ENCODE results near the gene FBLN2.
"Not testable (repeated sequence)": the region's sequence is repeated elsewhere in the genome, so short reads cannot be mapped to it uniquely, and the experiment has no call there.

FBLN2 gene

DNA sequence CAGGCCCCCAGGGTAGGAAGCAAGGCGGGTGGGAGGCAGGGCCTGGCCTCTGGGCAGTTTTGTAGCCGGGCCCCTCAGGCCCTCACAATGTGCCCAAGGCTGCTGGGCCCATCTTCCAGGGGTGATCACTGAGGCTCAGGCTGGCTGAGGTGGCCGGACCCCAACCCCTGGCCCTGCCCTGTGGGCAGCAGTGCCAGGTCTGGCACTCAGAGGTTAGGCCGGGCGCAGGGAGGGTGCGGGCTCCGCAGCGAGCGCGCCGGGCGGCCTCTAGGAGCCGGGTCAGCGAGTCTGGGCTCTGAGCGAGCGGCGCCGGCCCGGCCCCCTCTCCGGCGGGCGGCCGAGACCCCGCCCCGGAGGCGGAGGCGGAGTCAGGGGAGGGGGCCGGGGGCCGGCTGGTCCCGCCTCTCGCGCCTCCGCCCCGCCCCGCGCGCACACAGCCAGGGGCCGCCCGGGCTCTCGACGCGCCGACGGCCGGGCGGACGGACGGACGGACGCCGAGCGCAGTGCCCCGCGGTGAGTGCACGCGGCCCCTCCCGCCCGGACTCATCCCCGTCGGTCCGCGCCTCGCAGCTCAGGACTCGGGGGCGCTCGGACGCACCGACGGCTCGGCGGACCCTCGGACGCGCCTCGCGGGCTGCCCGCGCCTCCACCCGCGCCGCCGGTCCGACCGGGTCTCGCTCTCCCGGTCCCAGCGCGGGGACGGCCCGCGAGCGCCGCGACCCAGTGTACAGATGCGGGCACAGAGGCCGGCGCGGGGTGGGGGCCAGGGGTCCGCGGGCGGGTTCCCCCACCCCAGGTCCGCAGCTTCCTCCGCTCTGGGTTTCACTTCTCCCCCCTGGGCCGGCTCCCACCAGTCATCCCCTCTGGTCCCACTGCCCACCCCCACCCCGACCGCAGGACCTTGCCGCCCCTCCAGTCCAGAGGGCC, at the start of gene FBLN2:
TSS of gene FBLN2 (plus strand) at position 430 of the 927 bp plus-strand sequence. CDS start 21,231 bp downstream, outside the sequence.
- DNase-seq (ENCODE audit: low read depth in 1 of 2, low spot score in 1 of 2) = peak in 1 of 2 donors; percentile 18

DNA sequence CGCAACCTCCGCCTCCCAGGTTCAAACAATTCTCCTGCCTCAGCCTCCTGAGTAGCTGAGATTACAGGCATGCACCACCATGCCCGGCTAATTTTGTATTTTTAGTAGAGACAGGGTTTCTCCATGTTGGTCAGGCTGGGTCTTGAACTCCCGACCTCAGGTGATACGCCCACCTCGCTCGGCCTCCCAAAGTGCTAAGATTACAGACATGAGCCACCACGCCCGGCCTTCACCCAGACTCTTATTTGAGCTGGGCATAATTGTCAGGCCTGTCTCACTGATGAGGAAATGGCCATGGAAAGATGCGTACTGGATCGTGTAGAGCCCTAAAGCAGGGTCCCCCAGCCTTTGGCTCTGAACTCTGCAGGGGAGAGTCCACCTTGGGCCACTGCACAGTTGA, 49.7 kb upstream of the FBLN2 start:
- DNase-seq (ENCODE audit: low read depth in 1 of 2, low spot score in 1 of 2) = not testable (repeated sequence)

DNA sequence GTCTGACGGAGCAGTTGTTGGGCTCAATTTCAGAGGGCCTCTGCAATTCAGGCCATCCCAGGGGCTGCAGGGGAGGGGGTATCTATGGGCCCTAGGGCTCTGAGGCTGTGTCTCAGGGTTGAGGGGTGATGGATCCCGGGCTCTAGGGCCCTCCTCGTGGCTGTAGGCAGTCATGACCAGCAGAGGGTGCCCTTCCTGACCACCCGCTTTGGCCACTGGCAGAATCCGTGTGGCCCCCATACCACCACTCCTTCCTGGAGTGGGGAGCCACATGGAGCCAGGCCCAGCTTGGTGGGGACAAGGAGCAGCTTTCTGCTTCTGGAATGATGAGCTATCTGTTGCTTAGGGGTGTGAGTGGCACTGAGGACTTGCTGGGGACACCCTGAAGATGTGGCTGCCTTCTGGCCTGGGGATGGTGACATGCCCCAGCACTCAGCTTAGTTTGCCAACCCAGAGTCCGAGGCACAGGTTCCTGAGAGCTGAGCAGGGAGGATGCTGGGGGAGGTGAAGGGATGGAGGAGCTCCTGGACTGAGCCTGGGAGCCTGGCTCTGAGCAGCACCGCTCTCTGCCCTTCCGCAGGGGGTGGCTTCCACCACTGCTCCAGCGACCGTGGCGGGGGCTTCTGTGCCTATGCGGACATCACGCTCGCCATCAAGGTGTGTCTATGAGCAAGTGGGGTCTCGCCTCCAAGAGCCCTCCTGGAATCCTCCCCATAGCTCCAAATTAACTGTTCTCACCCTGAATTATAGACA, 48.6 kb upstream of the FBLN2 start:
- DNase-seq (ENCODE audit: low read depth in 1 of 2, low spot score in 1 of 2) = no peak

DNA sequence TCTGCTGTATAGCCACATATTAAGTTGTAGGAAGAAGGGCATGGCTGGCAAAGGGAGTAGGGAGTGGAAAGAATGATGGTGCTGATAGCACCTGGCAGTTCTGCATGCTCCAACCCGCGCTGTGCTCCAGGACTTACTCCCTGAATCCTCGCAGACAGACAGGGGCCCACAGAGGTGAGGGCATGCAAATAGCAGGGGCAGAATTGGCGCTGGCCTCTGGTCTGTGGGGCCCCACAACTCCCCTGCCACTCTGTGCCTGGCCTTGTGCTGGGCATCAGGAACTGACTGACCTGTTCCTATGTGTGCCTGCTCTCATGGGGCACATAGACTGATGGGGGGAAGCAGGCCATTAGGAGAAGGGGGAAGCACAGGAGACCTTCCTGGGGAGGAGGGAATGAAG, 47.9 kb upstream of the FBLN2 start:
- DNase-seq (ENCODE audit: low read depth in 1 of 2, low spot score in 1 of 2) = no peak

DNA sequence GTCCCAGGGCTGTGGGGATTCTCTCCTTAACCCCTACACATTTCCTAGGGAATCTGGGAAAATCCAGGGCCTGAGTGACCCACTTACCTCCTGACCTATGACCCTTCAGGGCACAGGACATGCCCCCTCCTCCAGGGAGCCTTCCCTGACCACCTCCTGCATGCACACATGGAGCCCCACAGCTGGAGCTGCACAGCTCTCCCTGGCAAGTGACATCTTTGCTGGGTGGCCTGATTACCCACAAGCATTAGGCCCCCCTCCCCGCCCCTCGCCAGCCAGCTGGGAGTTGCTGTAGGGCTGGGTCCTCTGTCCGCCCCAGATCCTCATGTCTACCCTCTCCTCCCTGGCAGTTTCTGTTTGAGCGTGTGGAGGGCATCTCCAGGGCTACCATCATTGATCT, 47.4 kb upstream of the FBLN2 start:
- DNase-seq (ENCODE audit: low read depth in 1 of 2, low spot score in 1 of 2) = no peak

DNA sequence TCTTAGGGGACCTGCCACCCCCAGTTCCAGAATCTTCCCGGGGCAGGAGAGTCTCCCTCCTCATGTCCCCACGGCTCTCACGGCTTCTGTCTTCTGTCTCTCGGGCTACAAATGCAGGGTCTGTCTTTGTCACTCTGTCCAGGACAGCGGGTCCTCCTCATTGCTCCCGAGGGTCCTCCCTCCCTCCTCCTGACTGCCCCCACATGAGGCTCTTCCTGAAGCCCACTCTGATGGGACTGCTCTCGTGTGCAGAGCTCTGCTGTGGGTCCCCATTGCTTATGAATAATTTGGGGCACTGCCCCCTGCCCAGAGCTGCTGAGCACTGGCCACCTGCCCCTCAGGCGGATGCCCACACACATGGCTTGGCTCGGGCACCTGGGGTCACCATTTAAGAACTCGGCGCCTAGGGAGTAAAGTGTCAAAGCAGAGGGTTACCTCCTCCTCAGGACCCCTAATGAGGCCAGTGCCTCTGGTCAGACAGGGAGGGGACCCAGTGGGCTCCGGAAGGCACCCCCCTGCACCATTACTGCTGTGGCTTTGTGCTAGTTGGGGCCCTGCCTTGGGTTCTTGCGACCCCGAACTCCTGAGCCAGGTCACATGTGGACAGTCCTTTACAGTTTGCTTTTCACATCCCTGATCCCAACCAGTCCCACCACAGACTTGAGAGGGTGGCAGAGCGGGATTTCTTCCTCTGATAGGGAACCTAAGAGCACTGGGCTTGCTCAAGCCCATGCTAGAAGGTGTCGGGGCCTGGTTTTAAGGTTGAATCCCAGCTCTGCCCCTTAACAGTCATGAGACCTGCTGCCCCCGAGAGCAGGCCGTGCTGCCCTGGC, 46.8 kb upstream of the FBLN2 start:
- no peak for DNase-seq (ENCODE audit: low read depth in 1 of 2, low spot score in 1 of 2)

DNA sequence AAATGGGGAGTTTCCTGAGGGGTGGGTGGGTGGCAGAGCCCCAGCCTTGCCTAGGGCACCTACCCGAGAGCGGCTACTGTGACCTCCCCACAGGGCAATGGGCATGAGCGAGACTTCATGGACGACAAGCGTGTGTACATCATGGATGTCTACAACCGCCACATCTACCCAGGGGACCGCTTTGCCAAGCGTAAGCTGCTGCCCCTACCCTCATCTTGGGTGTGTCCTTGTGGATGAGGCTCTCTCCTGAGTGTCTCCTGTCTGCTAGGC, 46.2 kb upstream of the FBLN2 start:
- DNase-seq (ENCODE audit: low read depth in 1 of 2, low spot score in 1 of 2) = no peak

DNA sequence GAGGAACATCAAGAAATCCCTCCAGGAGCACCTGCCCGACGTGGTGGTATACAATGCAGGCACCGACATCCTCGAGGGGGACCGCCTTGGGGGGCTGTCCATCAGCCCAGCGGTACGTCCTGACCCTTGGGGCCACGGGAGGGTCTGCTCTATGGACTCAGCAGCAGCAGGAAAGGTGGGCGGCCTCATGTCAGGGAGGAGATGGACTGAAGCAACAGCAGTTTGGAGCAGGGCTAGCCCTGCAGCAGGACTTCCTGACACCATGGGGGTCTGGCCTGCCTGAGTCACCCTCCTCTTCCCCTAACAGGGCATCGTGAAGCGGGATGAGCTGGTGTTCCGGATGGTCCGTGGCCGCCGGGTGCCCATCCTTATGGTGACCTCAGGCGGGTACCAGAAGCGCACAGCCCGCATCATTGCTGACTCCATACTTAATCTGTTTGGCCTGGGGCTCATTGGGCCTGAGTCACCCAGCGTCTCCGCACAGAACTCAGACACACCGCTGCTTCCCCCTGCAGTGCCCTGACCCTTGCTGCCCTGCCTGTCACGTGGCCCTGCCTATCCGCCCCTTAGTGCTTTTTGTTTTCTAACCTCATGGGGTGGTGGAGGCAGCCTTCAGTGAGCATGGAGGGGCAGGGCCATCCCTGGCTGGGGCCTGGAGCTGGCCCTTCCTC, 44.6 kb upstream of the FBLN2 start:
- DNase-seq (ENCODE audit: low read depth in 1 of 2, low spot score in 1 of 2) = no peak

DNA sequence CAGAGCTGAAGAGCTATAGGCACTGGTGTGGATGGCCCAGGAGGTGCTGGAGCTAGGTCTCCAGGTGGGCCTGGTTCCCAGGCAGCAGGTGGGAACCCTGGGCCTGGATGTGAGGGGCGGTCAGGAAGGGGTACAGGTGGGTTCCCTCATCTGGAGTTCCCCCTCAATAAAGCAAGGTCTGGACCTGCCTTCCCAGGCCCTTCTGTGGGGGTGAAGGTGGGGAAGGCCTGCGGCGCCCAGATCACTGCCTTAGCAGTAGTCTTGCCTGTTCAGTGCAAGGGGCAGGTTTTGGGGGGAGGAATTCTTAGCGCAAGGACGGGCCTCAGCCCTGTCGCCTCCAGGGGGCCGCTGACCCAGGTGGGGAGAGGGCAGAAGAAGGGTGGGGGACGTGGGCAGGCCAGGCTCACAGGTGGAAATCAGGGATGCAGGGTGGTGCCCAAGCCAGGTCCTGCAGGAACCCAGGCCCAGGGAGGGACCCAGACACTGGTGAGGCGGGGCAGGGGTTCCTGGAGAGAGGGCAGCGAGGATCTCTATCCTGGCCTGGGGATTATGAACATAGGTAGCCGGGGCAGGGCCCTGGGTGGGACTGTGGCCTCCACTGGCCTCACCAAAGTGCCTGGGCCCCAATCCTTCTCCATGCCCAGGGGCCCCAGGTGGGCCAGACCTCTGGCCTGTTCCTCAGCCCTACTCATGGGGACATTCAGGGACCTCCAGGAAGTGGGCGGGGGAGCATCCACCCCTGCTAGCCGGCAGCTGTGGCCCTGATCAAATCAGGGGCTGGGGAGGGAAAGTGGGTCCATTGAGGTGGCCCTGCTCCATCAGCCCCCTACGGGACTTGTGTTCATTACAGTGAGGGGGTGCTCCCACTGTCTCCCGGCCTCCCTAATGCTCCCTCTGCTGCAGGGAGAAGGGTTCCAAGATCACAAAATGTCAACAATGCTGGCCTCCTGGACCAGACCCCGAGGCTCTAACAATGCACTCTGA, 43.5 kb upstream of the FBLN2 start:
- DNase-seq (ENCODE audit: low read depth in 1 of 2, low spot score in 1 of 2) = no peak

DNA sequence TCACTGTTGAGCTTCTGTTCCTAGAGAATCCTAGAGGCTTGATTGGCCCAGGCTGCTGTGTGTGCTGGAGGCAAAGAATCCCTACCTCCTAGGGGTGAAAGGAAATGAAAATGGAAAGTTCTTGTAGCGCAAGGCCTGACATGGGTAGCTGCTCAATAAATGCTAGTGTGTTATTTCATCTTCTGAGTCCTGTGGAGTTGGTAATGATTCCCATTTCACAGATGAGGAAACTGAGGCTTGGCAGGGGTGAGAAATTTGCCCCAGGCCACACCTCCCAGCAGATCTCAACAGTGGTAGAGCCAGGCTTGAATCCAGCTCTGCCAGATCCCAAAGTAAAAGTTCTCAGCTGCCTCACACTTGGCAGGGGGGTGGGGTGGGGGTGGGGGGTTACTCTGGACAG, 42.7 kb upstream of the FBLN2 start:
- DNase-seq (ENCODE audit: low read depth in 1 of 2, low spot score in 1 of 2) = no peak

DNA sequence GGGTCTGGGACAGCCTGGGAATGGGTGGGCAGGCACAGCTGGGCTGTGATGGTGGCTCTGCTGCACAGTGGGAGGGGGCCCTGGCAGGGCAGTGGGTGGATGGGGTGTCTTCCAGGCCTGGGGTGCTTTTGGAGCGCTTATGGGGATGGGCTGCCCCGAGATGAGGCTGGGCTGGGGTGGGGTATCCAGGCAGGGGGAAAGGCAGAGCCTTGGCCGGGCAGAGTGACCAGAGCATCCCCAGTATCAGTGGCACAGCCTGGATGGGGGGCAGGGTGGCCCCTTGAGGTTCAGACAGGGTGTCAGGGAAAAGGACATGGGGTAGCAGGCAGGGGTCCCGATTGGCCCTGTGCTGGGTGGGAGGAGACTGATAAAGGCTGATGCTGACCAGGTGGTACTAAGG, 42.2 kb upstream of the FBLN2 start:
- no peak for DNase-seq (ENCODE audit: low read depth in 1 of 2, low spot score in 1 of 2)

DNA sequence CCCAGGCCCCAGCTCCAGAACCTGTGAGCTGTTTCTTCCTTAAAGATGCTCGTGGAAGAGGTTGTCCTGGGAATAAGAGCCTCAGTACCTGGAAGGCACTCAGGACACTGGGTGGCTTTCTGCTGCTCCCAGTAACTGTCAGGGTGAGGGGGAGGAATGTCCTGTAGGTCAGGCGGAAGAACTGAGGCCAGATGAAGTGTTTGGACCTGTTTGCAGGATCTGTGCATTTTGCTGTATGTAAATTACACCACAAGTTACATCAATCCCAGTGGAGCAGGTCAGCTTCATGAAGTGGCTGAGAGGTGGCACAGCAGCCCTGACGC, 41.7 kb upstream of the FBLN2 start:
- DNase-seq (ENCODE audit: low read depth in 1 of 2, low spot score in 1 of 2) = no peak

DNA sequence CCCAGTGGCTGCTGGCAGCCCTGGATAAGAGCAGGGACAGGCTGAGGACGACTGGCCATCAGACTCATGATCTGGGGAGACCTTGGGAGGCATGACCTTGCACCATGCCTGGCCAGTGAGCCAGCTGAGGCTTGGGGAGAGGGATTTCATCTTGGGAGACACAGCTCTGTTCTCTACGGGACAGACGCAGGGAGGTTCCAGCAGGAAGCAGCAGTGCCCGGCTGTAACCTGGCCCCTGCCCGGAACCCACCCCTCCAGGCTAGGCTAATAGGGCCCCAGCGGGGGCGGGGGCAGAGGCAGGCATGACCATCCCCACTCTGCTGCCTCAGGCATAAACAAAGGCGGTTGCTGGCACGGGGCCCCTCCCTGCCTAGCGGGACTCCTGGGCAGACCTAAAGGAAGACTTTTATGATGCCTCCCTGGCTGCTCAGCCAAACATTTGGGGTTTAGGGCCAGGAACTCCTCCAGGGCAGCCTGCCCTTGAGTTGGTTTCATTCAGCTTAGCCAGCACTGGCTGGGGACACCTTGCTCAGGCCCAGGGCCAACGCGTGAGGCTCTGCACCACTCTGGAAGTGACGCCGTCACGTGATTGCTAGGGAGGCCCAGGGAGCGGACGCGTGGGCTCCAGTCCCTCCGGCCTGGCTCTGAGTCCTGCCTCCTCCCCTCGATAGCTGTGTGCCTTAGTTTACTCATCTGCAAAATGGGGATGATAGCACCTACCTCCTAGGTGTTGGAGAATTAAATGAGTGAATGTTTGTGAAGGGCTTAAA, 41.2 kb upstream of the FBLN2 start:
- DNase-seq (ENCODE audit: low read depth in 1 of 2, low spot score in 1 of 2) = no peak

DNA sequence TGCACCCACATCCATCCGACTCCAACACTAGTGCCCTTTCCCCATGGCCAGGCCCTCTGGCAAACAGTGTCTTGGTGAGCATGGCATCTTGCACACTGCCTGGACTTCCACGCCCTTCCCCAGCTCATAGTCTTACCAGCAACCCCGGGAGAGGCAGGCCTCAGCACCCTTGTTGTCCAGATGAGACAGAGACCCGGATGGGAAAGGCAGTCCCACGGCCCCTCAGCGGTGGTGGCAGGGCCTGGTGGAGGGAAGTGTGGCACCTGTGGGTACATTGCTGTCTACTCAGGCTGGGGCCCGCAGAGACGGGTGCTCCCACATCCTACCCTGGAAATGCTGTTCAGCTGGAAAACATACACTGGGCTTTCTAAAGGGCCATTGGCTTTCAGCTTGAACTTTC, 40.4 kb upstream of the FBLN2 start:
- no peak for DNase-seq (ENCODE audit: low read depth in 1 of 2, low spot score in 1 of 2)

DNA sequence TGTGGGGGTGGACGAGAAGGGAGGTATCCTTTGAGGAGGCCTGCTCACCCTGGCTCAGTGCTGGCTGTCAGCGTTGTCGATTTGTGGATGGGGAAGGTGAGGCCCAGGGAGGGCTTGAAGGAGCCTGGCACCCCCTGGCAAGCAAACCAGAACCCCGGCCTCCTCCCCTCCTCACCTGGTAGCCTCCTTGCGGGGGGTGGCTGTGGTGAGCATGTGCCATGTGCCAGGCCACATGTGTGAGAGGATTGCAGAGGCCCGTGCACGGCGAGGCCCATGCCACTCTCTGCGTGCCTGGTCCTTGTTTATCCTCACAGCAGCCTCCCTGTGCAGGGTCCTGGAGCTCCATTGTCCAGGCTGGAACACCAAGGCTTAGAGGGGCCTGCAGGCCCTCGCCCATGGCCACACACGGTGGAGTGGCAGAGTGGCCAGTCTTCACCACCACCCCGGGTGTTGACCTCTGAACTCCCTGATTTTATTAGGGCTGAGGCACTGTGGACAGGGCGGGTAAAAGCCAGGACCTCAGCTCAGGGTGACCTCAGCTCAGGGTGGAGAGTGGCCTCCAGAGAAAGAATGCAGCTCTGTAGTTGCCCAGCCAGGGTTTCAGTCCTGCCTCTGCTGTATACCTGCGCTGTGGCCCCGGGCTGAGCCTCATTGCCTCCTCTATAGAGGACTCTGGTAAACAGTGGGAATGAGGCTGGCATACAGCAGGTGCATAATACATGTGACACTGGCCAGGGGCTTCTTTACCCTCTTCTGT, 39.7 kb upstream of the FBLN2 start:
- no peak for DNase-seq (ENCODE audit: low read depth in 1 of 2, low spot score in 1 of 2)

DNA sequence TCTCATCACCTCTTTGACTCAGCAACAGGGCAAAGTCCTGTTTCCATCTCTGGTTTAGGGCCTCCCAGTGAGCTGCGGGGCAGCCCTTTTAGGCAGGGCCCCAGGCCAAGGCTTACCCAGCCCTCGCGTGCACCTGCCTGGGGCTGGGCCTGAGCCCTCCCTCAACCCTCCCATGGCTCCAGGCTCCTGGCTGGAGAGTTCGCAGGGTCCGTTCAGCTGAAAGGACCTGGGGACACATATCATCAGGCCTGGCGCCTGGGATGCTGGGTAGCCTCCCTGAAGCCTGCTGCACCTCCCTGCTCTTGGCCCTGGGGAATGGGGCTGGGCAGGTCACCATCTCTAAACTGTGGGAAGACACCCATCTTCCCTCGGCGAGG, 39.1 kb upstream of the FBLN2 start:
- no peak for DNase-seq (ENCODE audit: low read depth in 1 of 2, low spot score in 1 of 2)

DNA sequence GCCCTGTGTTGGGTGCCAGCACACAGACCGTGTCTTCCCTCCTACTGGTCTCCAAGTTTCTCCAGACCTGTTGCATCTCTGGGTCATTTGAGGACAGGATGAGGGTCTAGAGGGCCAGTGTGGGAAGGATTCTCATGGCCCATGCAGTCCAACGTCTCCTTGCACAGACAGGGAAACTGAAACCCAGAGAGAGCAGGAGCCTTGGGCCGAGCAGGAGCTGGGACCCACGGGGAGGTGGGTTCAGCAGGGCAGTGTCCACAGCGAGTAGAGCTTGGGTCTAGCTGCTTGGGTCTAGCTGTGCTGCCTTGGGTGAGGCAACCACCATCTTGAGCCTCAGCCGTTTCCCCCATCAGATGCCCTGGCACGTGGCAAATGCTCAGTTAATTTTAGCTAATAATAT, 36.5 kb upstream of the FBLN2 start:
- no peak for DNase-seq (ENCODE audit: low read depth in 1 of 2, low spot score in 1 of 2)

DNA sequence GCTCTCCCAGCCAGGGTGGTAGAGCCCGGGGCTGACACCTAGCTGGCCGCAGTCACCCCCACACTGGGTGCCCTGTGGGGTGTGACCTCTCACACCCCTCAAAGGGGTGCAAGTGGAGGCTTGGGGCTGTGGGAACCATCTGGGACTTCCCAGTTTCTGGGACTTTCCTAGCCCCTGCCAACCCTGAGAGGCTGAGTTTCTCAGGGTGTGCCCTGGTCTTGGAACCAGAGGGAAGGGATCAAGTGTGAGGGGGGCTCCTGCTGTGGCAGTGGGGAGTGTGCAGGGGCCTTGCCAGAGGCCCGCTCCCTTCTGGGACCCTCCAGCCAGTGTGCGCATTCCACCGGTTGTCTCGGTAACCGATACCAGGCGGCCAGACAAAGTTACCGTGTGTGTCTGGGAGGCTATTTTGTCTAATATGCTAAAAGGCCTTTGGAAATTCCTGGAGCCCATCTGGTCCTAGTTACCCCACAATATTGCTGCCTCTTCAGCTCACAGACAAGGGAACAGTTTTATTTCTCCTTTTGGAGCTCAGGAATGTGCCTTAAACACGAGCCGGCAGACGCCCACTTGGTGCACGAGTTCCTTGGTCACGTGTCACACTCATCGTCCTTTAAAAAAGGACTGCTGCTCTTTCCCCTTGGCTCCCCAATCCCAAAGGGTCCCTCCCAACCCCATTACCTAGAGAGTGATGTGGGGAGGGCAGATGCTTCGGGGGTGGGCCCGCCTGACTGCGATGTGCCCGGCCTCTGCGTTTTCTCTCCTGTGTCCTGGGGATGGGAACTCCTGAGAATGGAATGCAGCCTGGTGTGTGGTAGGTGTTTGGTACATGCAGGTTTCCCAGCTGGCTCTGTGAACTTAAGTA, 35.6 kb upstream of the FBLN2 start:
- DNase-seq (ENCODE audit: low read depth in 1 of 2, low spot score in 1 of 2) = no peak

Measured in stimulated activated CD4-positive, alpha-beta T cell treated with anti-CD3 and anti-CD28 coated beads, Interleukin-15, amount 100 ng/mL, for 1 hour (primary cell).